Astrocyte (in vitro differentiated cells and primary cell): ENCODE measurements around the gene SMC6. TPM values are rescaled to one million over a fixed set of nuclear protein-coding genes. Genes with fewer than 3 reads are reported as not detected.

Source experiments
- DNase-seq: peaks from one replicate; pipeline ENCODE4 v3.0.0-alpha.2; 2010; ENCODE audit warnings: low read depth
- FAIRE-seq: peaks from 2 replicates; lab custom pipeline; 2011; peaks lifted over from hg19 to GRCh38; lab: Jason Lieb, UNC
- H2AFZ ChIP-seq: 2 replicates; pipeline ENCODE4 v1.6.0; 2012; ENCODE audit warnings: low read depth, low read length, inconsistent platforms
- H3K27ac ChIP-seq: 2 replicates; pipeline ENCODE4 v1.5.1; 2011; ENCODE audit warnings: low read depth, low read length, inconsistent platforms
- H3K27me3 ChIP-seq: 2 replicates; pipeline ENCODE4 v1.6.0; 2011; ENCODE audit warnings: low read length, inconsistent platforms; ENCODE audit not compliant: insufficient read depth
- H3K36me3 ChIP-seq: 2 replicates; pipeline ENCODE4 v1.5.1; 2011; ENCODE audit warnings: low read length, inconsistent platforms; ENCODE audit not compliant: insufficient read depth
- H3K4me1 ChIP-seq: 2 replicates; pipeline ENCODE4 v1.5.1; 2011; ENCODE audit warnings: low read length, inconsistent platforms; ENCODE audit not compliant: insufficient read depth
- H3K4me2 ChIP-seq: 2 replicates; pipeline ENCODE4 v1.6.0; 2012; ENCODE audit warnings: low read length, inconsistent platforms
- H3K4me3 ChIP-seq: 2 replicates; pipeline ENCODE4 v1.5.1; 2011; ENCODE audit warnings: low read depth, mild to moderate bottlenecking, low read length, inconsistent platforms; ENCODE audit not compliant: insufficient read depth
- H3K79me2 ChIP-seq: 2 replicates; pipeline ENCODE4 v1.6.0; 2012; ENCODE audit warnings: mild to moderate bottlenecking, low read length, inconsistent platforms; ENCODE audit not compliant: insufficient read depth
- H3K9ac ChIP-seq: 2 replicates; pipeline ENCODE4 v1.6.0; 2012; ENCODE audit warnings: mild to moderate bottlenecking, low read length, inconsistent platforms
- H3K9me3 ChIP-seq: 2 replicates; pipeline ENCODE4 v1.5.1; 2012; ENCODE audit warnings: low read depth, mild to moderate bottlenecking, low read length, inconsistent platforms; ENCODE audit not compliant: insufficient read depth
- H4K20me1 ChIP-seq: 2 replicates; pipeline ENCODE4 v1.6.0; 2012; ENCODE audit warnings: low read length, inconsistent platforms; ENCODE audit not compliant: insufficient read depth
- H3K27ac Mint-ChIP-seq: one replicate; pipeline ENCODE4 v1.8.0; 2021; ENCODE audit warnings: mild to moderate bottlenecking, mixed read lengths; ENCODE audit not compliant: unreplicated experiment
- H3K27me3 Mint-ChIP-seq: one replicate; pipeline ENCODE4 v1.8.0; 2021; ENCODE audit warnings: low read depth, mixed read lengths; ENCODE audit not compliant: unreplicated experiment
- H3K36me3 Mint-ChIP-seq: one replicate; pipeline ENCODE4 v1.8.0; 2021; ENCODE audit warnings: low read depth, mixed read lengths; ENCODE audit not compliant: unreplicated experiment
- H3K4me1 Mint-ChIP-seq: one replicate; pipeline ENCODE4 v1.8.0; 2021; ENCODE audit warnings: low read depth, mixed read lengths; ENCODE audit not compliant: unreplicated experiment
- H3K4me3 Mint-ChIP-seq: one replicate; pipeline ENCODE4 v1.8.0; 2021; ENCODE audit warnings: mild to moderate bottlenecking, moderate library complexity, mixed read lengths; ENCODE audit not compliant: unreplicated experiment
- H3K9me3 Mint-ChIP-seq: one replicate; pipeline ENCODE4 v1.8.0; 2021; ENCODE audit warnings: mild to moderate bottlenecking, mixed read lengths; ENCODE audit not compliant: unreplicated experiment
- CTCF ChIP-seq: IDR thresholded peaks from 2 replicates; pipeline ENCODE4 v1.5.1; 2011; ENCODE audit warnings: low read depth, mild to moderate bottlenecking, inconsistent platforms, low read length, moderate library complexity; ENCODE audit not compliant: insufficient read depth
- EZH2 ChIP-seq: IDR thresholded peaks from 2 replicates; pipeline ENCODE4 v1.6.1; 2012; ENCODE audit warnings: mild to moderate bottlenecking, low read length, inconsistent platforms; ENCODE audit not compliant: insufficient read depth
- total RNA-seq: library from RNA; stranded (reverse); gene quantifications from 2 replicates; pipeline ENCODE4 v1.2.1, GENCODE V29; 2021

The SMC6 gene
- total RNA-seq, 1 donor from 2014 or later: 20.1 TPM

- Histone ChIP-seq H3K9ac (no peak overlapping the region), H3K79me2 (no peaks in the 10 kb centered on the region), H3K9me3 (no peaks in the 10 kb centered on the region), H2AFZ (no peak overlapping the region), H4K20me1 (no peaks in the 10 kb centered on the region), H3K4me1 (peaks cover 27% of the 10 kb centered on the region), H3K36me3 (no peaks in the 10 kb centered on the region), H3K27ac (no peak overlapping the region), H3K27me3 (no peaks in the 10 kb centered on the region), H3K4me2 (no peak overlapping the region), H3K4me3 (no peak overlapping the region)
- TF ChIP-seq CTCF (no peak), EZH2 (no peak)
- Mint-ChIP-seq H3K27ac (no peak overlapping the region), H3K9me3 (peaks cover 2% of the 10 kb centered on the region), H3K4me1 (peaks cover 22% of the 10 kb centered on the region), H3K27me3 (no peaks in the 10 kb centered on the region), H3K36me3 (peaks cover 4% of the 10 kb centered on the region), H3K4me3 (no peak overlapping the region)
- no peak for FAIRE-seq
- DNase-seq: no peak
Measured at GRCh38 chr2:17646838-17647701, 106.5 kb downstream of the SMC6 start.

- H3K4me1 Mint-ChIP-seq: peaks cover 21% of the 10 kb centered on the region
- Histone ChIP-seq H3K4me3 (no peak overlapping the region), H3K79me2 (no peaks in the 10 kb centered on the region), H3K4me1 (peaks cover 27% of the 10 kb centered on the region), H3K27ac (no peak overlapping the region), H3K9ac (no peak overlapping the region), H2AFZ (no peak overlapping the region), H3K9me3 (no peaks in the 10 kb centered on the region), H3K27me3 (no peaks in the 10 kb centered on the region), H3K36me3 (no peaks in the 10 kb centered on the region), H4K20me1 (no peaks in the 10 kb centered on the region), H3K4me2 (no peak overlapping the region)
- FAIRE-seq (peak; percentile 39), DNase-seq (peak; percentile 66)
- peaks cover 2% of the 10 kb centered on the region for H3K9me3 Mint-ChIP-seq
- H3K27me3 Mint-ChIP-seq: no peaks in the 10 kb centered on the region
- peak overlapping the region; percentile 67 for H3K27ac Mint-ChIP-seq
- peaks cover 4% of the 10 kb centered on the region for H3K36me3 Mint-ChIP-seq
- TF ChIP-seq CTCF: peak; percentile 97
- no peak for TF ChIP-seq EZH2
- no peak overlapping the region for H3K4me3 Mint-ChIP-seq
Measured at GRCh38 chr2:17646081-17646554, 107.5 kb downstream of the SMC6 start.
